ENCODE measurements around the gene CNFN.

CNFN gene

GRCh38 chr19:42422092-42422900 is 32.2 kb upstream of the CNFN start:
- no peaks in the 10 kb centered on the region for H3K27me3 ChIP-seq (ENCODE audit: insufficient read depth, low read length, poor library complexity)
- H3K4me3 ChIP-seq (ENCODE audit: low read depth in 1 of 2, low read length in 2 of 2): peak overlapping the region; percentile 26 to 70; a peak in 3 of 4 replicates
- ATAC-seq (ENCODE audit: insufficient read depth, low read depth) (no peak), DNase-seq (no peak)
- TF ChIP-seq CTCF (IDR thresholded peaks at IDR 0.05; ENCODE audit: borderline replicate concordance, extremely low read depth, low read length, poor library complexity, severe bottlenecking) (no peak), EZH2 (IDR thresholded peaks at IDR 0.05; ENCODE audit: borderline replicate concordance, low read depth, low read length, severe bottlenecking) (no peak)
- H2AFZ ChIP-seq (ENCODE audit: low read depth, low read length): peak overlapping the region; percentile 63; the same call in 1 of the 2 replicates
- H4K20me1 ChIP-seq (ENCODE audit: insufficient read depth, low read length): peaks cover 14% of the 10 kb centered on the region
- peak overlapping the region; percentile 60 for H3K9ac ChIP-seq (ENCODE audit: low read depth, low read length)
- peak overlapping the region; percentile 61 for H3K27ac ChIP-seq (ENCODE audit: low read length)
- no peaks in the 10 kb centered on the region for H3K36me3 ChIP-seq (ENCODE audit: insufficient read depth, low read length)
- no peaks in the 10 kb centered on the region for H3K79me2 ChIP-seq (ENCODE audit: insufficient read depth, low read length)
- peak overlapping the region; percentile 72 for H3K4me2 ChIP-seq (ENCODE audit: insufficient read depth, low read length)
- H3K4me1 ChIP-seq (ENCODE audit: insufficient read depth, low read length): peaks cover 24% of the 10 kb centered on the region
- no peaks in the 10 kb centered on the region for H3K9me3 ChIP-seq (ENCODE audit: insufficient read depth, low read length, severe bottlenecking)

GRCh38 chr19:42421591-42422031 is 31.5 kb upstream of the CNFN start:
- Histone ChIP-seq H3K4me3 (ENCODE audit: low read depth in 1 of 2, low read length in 2 of 2) (no peak overlapping the region), H3K9me3 (ENCODE audit: insufficient read depth, low read length, severe bottlenecking) (no peaks in the 10 kb centered on the region), H3K27ac (ENCODE audit: low read length) (no peak overlapping the region), H3K4me1 (ENCODE audit: insufficient read depth, low read length) (peaks cover 24% of the 10 kb centered on the region), H3K4me2 (ENCODE audit: insufficient read depth, low read length) (peak overlapping the region; percentile 72; the same call in 1 of the 2 replicates), H2AFZ (ENCODE audit: low read depth, low read length) (no peak overlapping the region), H3K36me3 (ENCODE audit: insufficient read depth, low read length) (no peaks in the 10 kb centered on the region), H3K9ac (ENCODE audit: low read depth, low read length) (no peak overlapping the region), H4K20me1 (ENCODE audit: insufficient read depth, low read length) (peaks cover 14% of the 10 kb centered on the region), H3K27me3 (ENCODE audit: insufficient read depth, low read length, poor library complexity) (no peaks in the 10 kb centered on the region), H3K79me2 (ENCODE audit: insufficient read depth, low read length) (no peaks in the 10 kb centered on the region)
- TF ChIP-seq EZH2 (IDR thresholded peaks at IDR 0.05; ENCODE audit: borderline replicate concordance, low read depth, low read length, severe bottlenecking) (no peak), CTCF (IDR thresholded peaks at IDR 0.05; ENCODE audit: borderline replicate concordance, extremely low read depth, low read length, poor library complexity, severe bottlenecking) (no peak)
- no peak for ATAC-seq (ENCODE audit: insufficient read depth, low read depth)
- no peak for DNase-seq

- H3K4me2 ChIP-seq (ENCODE audit: insufficient read depth, low read length): no peak overlapping the region
Measured at GRCh38 chr19:42421101-42421500, 31.0 kb upstream of the CNFN start.

More at GRCh38 chr19:42421101-42421500, 31.0 kb upstream of the CNFN start:
- Histone ChIP-seq H3K36me3 (ENCODE audit: insufficient read depth, low read length) (no peaks in the 10 kb centered on the region), H3K79me2 (ENCODE audit: insufficient read depth, low read length) (no peaks in the 10 kb centered on the region), H3K27me3 (ENCODE audit: insufficient read depth, low read length, poor library complexity) (no peaks in the 10 kb centered on the region), H2AFZ (ENCODE audit: low read depth, low read length) (no peak overlapping the region), H3K4me3 (ENCODE audit: low read depth in 1 of 2, low read length in 2 of 2) (no peak overlapping the region), H4K20me1 (ENCODE audit: insufficient read depth, low read length) (peaks cover 14% of the 10 kb centered on the region), H3K27ac (ENCODE audit: low read length) (no peak overlapping the region), H3K4me1 (ENCODE audit: insufficient read depth, low read length) (peaks cover 24% of the 10 kb centered on the region), H3K9ac (ENCODE audit: low read depth, low read length) (no peak overlapping the region), H3K9me3 (ENCODE audit: insufficient read depth, low read length, severe bottlenecking) (no peaks in the 10 kb centered on the region)
- DNase-seq (no peak), ATAC-seq (ENCODE audit: insufficient read depth, low read depth) (no peak)
- TF ChIP-seq EZH2 (IDR thresholded peaks at IDR 0.05; ENCODE audit: borderline replicate concordance, low read depth, low read length, severe bottlenecking) (no peak), CTCF (IDR thresholded peaks at IDR 0.05; ENCODE audit: borderline replicate concordance, extremely low read depth, low read length, poor library complexity, severe bottlenecking) (no peak)

Data from DND-41 (cell line).